Rectal smooth muscle tissue (tissue), 1 donor: ENCODE results near the gene PKP4.
"Not testable (repeated sequence)": the region's sequence is repeated elsewhere in the genome, so short reads cannot be mapped to it uniquely, and the experiment has no call there.

Source experiments
- H3K27ac ChIP-seq: one replicate; pipeline ENCODE4 v1.7.0; 2013; ENCODE audit warnings: low read depth, low read length, inconsistent platforms
- H3K27me3 ChIP-seq: one replicate; pipeline ENCODE4 v1.7.0; 2013; ENCODE audit warnings: low read length; ENCODE audit not compliant: control insufficient read depth, insufficient read depth
- H3K36me3 ChIP-seq: one replicate; pipeline ENCODE4 v1.7.0; 2013; ENCODE audit warnings: low read length; ENCODE audit not compliant: control insufficient read depth, insufficient read depth
- H3K4me1 ChIP-seq: one replicate; pipeline ENCODE4 v1.7.0; 2013; ENCODE audit warnings: low read length; ENCODE audit not compliant: control insufficient read depth, insufficient read depth
- H3K4me3 ChIP-seq: one replicate; pipeline ENCODE4 v1.7.0; 2013; ENCODE audit warnings: low read length
- H3K9ac ChIP-seq: one replicate; pipeline ENCODE4 v1.7.0; 2013; ENCODE audit warnings: low read length

Gene PKP4

DNA sequence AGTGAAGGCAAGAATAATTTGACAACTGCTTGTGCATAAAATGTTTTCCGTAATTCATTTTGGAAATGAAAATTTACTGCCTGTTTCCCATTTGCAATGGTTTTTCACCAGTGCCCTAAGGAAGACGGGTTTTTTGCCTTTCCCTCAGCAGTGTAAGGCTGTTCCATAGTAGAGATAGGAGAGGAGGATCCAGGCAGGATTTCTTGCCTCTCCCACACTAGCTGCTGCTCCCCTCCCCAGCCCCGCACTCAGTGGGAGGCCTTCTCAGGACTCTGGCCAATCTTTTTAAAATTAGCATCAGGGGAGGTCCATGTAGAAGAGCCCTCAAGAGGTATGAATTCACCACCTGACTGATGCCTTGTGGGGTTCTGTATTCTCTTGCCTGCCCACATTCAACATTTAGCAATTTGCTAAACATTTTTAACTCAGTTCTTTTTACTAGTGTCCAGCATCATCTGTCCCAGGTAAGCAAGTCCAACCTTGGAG is 17.8 kb downstream of the PKP4 start:
- H3K4me3 ChIP-seq, H3K9ac ChIP-seq, H3K4me1 ChIP-seq, H3K27me3 ChIP-seq, H3K27ac ChIP-seq, H3K36me3 ChIP-seq: not testable (repeated sequence)

DNA sequence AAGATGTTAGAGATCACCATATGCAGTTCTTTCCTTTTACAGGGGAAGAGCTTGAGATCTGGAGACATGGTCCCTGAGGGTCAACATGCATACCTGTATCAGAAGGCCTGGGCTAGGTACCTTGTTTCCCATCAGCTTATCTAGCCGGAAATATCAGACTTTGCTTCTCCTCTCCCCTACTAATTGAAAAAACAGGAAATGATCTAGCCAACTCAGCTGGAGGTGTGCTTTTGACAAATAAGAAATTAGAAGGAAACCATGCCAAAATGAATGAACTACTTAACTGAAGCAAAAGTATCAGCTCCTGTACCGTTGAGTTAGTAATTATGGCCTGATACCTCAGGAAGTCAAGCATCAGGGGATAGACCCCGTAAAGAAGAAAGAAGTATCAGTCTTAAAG is 20.4 kb downstream of the PKP4 start:
- no peaks in the 10 kb centered on the region for H3K36me3 ChIP-seq
- no peak overlapping the region for H3K4me3 ChIP-seq
- no peak overlapping the region for H3K9ac ChIP-seq
- no peaks in the 10 kb centered on the region for H3K27me3 ChIP-seq
- H3K4me1 ChIP-seq = peaks cover 3% of the 10 kb centered on the region
- H3K27ac ChIP-seq = no peak overlapping the region

DNA sequence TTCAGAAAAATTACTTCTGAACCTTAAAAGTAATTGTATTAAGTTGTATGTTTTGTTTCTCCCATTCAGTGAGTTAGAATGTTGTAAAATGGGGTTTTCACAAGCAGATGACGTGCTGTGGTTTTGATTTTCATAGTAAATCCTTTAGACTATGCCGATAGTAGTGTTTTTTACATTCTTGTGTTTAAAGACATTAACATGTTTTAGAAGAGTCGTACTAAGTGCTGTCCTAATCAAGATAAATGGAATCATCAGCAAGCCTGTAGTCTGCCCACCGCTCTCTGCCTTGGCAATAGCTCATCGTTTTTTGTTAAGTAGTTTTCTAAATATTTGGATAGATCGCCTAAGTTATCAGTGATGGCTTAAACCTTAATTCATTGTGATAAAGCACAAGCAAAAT is 21.5 kb downstream of the PKP4 start:
- Histone ChIP-seq H3K27ac (no peak overlapping the region), H3K27me3 (no peaks in the 10 kb centered on the region), H3K9ac (no peak overlapping the region), H3K4me3 (no peak overlapping the region), H3K4me1 (peaks cover 3% of the 10 kb centered on the region), H3K36me3 (no peaks in the 10 kb centered on the region)

DNA sequence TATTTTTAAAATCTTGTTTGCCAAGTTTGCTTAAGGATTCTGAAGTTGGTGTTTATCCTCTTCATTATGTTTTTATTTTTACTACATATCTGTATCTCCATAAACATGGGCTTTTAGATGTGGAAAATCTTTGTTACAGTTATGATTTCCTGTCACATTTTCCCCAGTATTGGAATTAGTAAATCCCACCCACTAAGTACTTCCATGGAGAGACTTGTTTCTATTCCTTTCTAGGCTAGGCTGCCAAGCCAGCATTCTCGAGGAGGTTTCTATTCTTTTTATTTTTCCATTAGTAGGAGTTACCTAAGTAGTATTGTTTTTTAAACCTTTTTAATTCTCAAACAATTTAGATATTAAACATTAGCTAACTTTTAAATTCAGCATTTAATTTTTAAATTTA is 22.1 kb downstream of the PKP4 start:
- Histone ChIP-seq H3K4me3 (no peak overlapping the region), H3K27ac (no peak overlapping the region), H3K4me1 (peaks cover 3% of the 10 kb centered on the region), H3K36me3 (no peaks in the 10 kb centered on the region), H3K9ac (no peak overlapping the region), H3K27me3 (no peaks in the 10 kb centered on the region)

DNA sequence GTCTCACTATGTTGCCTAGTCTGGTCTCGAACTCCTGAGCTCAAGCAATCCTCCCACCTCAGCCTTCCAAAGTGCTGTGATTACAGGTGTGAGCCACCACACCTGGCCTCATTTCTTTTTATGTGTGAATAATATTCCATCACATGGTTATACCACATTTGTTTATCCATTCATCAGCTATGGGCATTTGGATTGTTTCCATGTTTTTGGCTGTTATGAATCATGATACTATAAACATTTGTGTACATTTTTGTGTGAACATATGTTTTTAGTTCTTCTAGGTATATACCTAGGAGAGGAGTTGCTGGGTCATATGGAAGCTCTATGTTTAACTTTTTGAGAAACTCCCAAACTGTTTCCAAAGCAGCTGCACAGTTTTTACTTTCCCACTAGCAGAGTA is 24.4 kb downstream of the PKP4 start:
- no peaks in the 10 kb centered on the region for H3K36me3 ChIP-seq
- H3K4me1 ChIP-seq = peaks cover 3% of the 10 kb centered on the region
- no peak overlapping the region for H3K9ac ChIP-seq
- no peak overlapping the region for H3K4me3 ChIP-seq
- no peak overlapping the region for H3K27ac ChIP-seq
- no peaks in the 10 kb centered on the region for H3K27me3 ChIP-seq

DNA sequence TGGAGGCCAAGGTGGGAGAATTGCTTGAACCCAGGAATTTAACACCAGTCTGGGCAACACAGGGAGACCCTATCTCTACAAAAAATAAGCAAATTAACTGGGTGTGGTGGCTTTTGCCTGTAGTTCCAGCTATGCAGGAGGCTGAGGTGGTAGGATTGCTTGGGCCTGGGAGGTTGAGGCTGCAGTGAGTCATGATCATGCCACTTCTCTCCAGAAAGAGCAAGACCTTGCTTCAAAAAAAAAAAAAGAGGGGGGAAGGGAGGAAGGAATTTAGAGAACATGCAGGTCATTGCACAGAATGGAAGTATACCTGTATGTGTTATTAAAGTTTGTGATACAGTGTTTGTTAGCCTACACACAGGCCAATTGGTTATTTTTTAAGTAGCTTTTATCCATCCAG is 25.8 kb downstream of the PKP4 start:
- Histone ChIP-seq H3K36me3 (no peaks in the 10 kb centered on the region), H3K4me3 (no peak overlapping the region), H3K27ac (no peak overlapping the region), H3K9ac (no peak overlapping the region), H3K27me3 (no peaks in the 10 kb centered on the region), H3K4me1 (peaks cover under 1% of the 10 kb centered on the region)

DNA sequence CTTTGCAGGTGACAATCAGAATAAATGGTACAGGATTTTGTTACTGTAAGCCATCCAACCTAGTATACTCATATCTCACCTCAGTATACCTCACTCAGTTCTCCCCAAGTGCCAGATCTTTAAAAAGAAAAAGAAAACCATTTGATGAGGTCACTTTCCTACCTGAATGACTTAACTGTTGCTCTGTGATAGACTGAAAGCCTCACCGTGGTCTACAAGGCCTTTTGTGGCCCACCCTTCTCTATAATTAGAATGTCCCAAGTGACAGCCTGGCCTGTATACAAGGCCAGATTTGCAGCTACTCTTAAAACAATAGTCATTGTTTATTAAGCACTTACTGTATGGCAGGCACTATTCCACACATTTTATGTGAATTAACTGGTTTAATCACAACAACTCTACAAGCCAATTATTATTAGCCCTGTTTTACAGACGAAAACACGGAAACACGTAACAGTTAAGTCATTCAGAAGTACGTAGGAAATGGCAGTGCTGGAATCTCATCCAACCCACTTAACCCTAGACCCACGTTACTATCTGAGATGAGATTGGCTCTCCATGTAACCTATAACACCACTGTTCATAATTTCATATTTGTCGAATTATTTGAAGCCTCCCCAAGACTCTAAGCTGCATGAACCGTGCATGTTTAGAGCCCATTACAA is 28.3 kb downstream of the PKP4 start:
- H3K4me1 ChIP-seq = no peaks in the 10 kb centered on the region
- no peak overlapping the region for H3K27ac ChIP-seq

DNA sequence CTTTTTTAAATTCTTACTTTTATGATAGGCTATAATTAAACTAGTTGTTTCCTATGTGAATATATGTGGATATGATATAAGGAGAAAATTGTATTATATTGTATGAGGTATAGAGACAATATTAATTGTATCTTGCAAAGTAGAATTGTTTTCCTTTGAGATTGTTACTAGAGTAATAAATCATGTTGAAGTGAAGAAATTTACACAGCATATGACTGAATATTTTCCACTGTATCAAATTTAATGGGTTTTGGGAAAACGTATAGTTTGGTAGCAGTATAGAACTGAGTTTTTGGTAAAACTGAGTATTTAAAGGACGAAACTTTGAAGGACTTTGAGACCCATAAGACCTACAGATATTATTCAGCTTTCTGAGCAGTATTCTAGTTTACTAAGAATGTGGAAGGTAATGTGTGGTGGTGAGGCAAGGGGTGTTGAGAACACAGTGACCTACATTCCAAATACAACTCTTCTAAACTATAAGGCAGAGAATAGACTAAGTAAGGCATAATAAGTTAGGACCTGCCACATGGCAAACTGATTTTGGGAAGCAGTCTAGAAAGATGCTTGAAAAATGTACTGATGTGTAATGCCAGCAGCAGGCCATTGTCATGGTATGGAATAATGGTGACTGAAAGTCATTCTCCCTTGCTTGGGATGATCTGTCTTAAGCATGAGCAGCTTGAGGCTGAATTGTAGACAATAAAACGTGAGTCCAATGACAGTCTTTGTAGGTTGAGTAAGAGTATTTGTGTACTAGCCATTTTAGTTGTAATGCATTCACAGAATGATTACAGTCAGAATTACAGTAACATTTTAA is 29.6 kb downstream of the PKP4 start:
- H3K27me3 ChIP-seq = no peaks in the 10 kb centered on the region
- H3K9ac ChIP-seq = no peak overlapping the region
- H3K4me3 ChIP-seq = no peak overlapping the region
- H3K27ac ChIP-seq = no peak overlapping the region
- no peaks in the 10 kb centered on the region for H3K4me1 ChIP-seq
- no peaks in the 10 kb centered on the region for H3K36me3 ChIP-seq

More for the DNA sequence above, 28.3 kb downstream of the PKP4 start:
- Histone ChIP-seq H3K27me3 (no peaks in the 10 kb centered on the region), H3K36me3 (no peaks in the 10 kb centered on the region), H3K9ac (no peak overlapping the region), H3K4me3 (no peak overlapping the region)

DNA sequence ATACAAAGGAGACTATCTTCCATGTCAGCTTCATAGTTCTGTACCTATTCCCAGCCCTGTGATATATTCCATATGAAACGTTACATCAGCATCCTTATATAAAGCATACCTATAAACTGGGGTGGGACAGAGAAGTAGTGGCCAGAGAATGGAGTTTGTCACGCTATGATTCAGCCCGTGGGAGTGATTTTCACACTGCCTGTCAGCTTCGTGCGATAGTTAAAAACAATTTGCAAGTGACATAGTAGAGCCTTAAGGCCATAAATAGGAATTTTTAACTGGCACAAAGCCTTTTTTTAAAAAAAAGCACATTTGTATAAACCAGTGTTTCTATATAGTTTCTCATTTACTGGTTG is 30.2 kb downstream of the PKP4 start:
- Histone ChIP-seq H3K27ac (no peak overlapping the region), H3K9ac (no peak overlapping the region), H3K4me1 (no peaks in the 10 kb centered on the region), H3K36me3 (no peaks in the 10 kb centered on the region), H3K27me3 (no peaks in the 10 kb centered on the region), H3K4me3 (no peak overlapping the region)

DNA sequence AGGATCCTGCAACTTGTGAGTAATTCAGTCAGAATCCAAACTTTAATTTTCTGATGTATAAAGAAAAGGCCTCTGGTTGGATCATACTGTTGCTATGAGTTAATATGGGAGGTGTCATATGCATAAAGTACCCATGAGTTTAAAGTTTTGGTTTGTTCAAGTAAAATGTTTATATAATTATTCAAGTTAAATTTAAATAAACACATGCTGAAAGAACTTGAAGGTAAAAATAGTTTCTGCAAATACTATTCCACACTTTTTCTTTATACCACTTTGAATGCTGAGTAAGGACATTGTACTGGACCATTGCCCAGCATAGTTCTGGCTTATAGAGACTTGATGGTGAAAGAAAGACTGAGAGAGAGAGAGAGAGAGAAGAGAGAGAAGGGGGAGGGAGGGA is 30.7 kb downstream of the PKP4 start:
- no peaks in the 10 kb centered on the region for H3K27me3 ChIP-seq
- no peak overlapping the region for H3K27ac ChIP-seq
- H3K36me3 ChIP-seq = no peaks in the 10 kb centered on the region
- H3K4me1 ChIP-seq = no peaks in the 10 kb centered on the region
- H3K4me3 ChIP-seq = no peak overlapping the region
- H3K9ac ChIP-seq = no peak overlapping the region

DNA sequence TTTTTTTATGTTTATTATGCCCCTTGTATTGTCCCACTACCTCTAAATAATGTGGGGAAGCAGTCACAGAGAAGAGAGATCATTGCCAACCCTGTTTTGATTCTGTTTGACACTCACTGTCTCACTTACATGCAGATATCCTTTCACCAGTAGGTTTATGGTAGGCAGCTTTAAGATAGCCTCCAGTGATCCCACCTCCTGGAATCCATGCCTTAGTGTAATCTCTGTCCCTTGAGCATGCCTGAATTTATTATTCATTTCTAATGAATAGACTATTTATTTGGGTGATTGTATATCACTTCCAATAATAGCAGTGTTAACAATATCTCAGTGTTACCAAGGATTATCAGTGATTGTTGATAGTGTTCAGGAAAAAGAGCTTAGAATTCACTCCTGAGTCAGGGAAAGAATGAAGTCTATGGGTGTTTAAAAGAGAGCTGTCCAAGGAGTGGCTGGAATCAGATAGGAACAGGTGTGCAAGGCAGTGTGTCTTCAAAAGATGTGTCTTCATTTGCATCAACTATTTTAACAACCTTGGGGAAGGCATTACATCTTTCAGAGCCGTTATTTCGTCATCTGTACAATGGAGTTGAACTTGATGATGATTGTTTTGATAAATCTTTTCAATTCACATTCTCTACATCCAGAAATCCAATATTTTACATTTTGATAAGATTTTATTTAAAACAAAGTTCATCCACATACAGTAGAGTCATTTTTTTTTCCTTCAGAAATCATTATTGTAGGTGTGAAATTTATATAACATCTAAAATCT is 31.9 kb downstream of the PKP4 start:
- H3K27me3 ChIP-seq = no peaks in the 10 kb centered on the region
- H3K36me3 ChIP-seq = no peaks in the 10 kb centered on the region
- H3K4me1 ChIP-seq = peaks cover 4% of the 10 kb centered on the region
- no peak overlapping the region for H3K27ac ChIP-seq
- no peak overlapping the region for H3K4me3 ChIP-seq
- no peak overlapping the region for H3K9ac ChIP-seq

DNA sequence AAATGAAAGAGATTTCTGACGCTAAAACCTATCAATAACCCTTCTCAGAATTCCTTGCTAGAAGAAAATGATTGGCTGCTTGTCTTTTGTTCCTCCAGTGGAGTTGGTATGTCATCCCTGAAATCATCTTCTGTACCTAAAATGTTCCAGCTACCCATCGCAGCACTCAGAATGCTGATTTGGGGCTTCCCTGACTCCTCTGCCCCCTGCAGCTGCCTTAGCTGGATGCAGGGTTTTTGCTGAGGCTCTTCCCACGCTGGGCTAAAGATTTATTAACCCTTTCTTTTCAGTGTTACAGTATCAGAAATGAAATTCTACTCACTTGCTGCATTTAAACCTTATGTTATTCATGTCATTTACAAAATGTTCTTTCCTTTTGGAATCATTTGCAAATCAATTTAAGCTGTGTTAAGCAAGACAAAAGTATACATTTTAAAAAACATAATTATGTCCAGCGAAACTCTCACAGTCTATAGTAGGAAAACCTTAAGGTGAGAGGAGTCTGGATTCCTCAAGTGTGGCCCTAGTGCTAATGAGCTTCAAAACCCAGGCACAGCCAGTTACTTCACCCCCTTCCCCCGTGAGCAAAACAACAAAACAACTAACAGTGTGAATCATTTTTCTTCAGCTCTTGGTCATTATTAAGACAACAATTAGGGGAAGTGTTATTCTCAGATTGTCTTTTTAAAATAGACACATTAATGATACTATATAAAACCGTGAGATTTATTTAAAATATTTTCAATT is 32.8 kb downstream of the PKP4 start:
- Histone ChIP-seq H3K36me3 (no peaks in the 10 kb centered on the region), H3K9ac (no peak overlapping the region), H3K4me3 (no peak overlapping the region), H3K27ac (no peak overlapping the region), H3K27me3 (no peaks in the 10 kb centered on the region), H3K4me1 (peaks cover 6% of the 10 kb centered on the region)
